Osteoblast (primary cell): Measurements from ENCODE around the gene BAG3. TPM values are rescaled to one million over a fixed set of nuclear protein-coding genes. Genes with fewer than 3 reads are reported as not detected.

Experiments used
- DNase-seq: peaks from one replicate; pipeline ENCODE4 v3.0.0; 2011; ENCODE audit warnings: low spot score, mixed read lengths; ENCODE audit not compliant: insufficient read length; ENCODE audit errors: missing footprints
- H2AFZ ChIP-seq: 2 replicates; pipeline ENCODE4 v1.6.0; 2011; ENCODE audit warnings: mild to moderate bottlenecking, low read length
- H3K27ac ChIP-seq: 2 replicates; pipeline ENCODE4 v1.5.1; 2011; ENCODE audit warnings: mild to moderate bottlenecking, low read depth, low read length, moderate library complexity
- H3K27me3 ChIP-seq: 2 replicates; pipeline ENCODE4 v1.6.0; 2012; ENCODE audit warnings: mild to moderate bottlenecking, control low read depth, inconsistent platforms, low read length, moderate library complexity; ENCODE audit not compliant: insufficient read depth
- H3K36me3 ChIP-seq: 2 replicates; pipeline ENCODE4 v1.5.1; 2011; ENCODE audit warnings: mild to moderate bottlenecking, low read length, control low read depth, moderate library complexity; ENCODE audit not compliant: insufficient read depth
- H3K4me1 ChIP-seq: 2 replicates; pipeline ENCODE4 v1.5.1; 2011; ENCODE audit warnings: mild to moderate bottlenecking, low read length, control low read depth, moderate library complexity; ENCODE audit not compliant: insufficient read depth
- H3K4me2 ChIP-seq: 2 replicates; pipeline ENCODE4 v1.6.0; 2011; ENCODE audit warnings: mild to moderate bottlenecking, low read length; ENCODE audit not compliant: insufficient read depth
- H3K4me3 ChIP-seq: fragments of 200-600 bp; sonication (generic); 3 replicates; pipeline ENCODE4 v1.5.1; 2012; ENCODE audit warnings: mild to moderate bottlenecking, low read length, inconsistent platforms; ENCODE audit not compliant: insufficient read depth
- H3K79me2 ChIP-seq: 2 replicates; pipeline ENCODE4 v1.6.0; 2012; ENCODE audit warnings: mild to moderate bottlenecking, low read length, control low read depth, inconsistent platforms; ENCODE audit not compliant: insufficient read depth
- H3K9me3 ChIP-seq: 2 replicates; pipeline ENCODE4 v1.5.1; 2011; ENCODE audit warnings: low read depth, low read length, control low read depth
- H4K20me1 ChIP-seq: 2 replicates; pipeline ENCODE4 v1.6.0; 2012; ENCODE audit warnings: mild to moderate bottlenecking, low read length, control low read depth; ENCODE audit not compliant: insufficient read depth
- total RNA-seq: library from RNA; depleted of rRNA; stranded (reverse); fragments of >200 nt; gene quantifications from 2 replicates; pipeline ENCODE4 v1.2.3, GENCODE V29; 2012
- TF ChIP-seq, protein P1 (sequence below): IDR thresholded peaks from 2 replicates; pipeline ENCODE4 v1.5.1; 2011; ENCODE audit warnings: mild to moderate bottlenecking, low read depth, low read length, moderate library complexity; ENCODE audit errors: extremely low read depth

Gene BAG3
- total RNA-seq, 1 donor = 12.7 TPM

DNA sequence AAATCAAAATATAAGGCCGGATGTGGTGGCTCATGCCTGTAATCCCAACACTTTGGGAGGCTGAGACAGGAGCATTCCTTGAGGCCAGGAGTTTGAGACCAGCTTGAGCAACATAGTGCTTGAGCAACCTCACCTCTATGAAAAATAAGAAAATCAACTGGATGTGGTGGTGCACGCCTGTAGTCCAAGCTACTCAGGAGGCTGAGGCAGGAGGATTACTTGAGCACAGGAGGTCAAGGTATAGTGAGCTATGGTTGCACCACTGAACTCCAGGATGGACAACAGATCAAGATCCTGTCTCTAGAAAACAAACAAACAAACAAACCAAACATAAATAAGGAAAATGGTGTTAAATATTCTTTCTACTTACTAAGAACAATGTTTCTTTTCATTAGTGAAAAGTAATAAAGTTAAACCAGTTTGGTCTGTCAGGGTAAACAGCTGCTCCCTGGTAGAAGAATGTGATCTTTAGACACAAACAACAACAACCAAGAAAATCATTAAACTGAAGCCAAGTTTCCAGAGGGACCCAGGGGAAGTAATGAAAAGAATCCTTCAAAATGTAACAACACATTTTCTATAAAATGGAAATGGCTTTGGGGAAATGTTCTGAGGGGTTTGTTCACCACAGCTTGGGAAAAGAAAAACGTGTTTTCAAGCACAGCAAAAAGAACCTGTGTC, 17.5 kb upstream of the BAG3 start:
- TF ChIP-seq, protein P1, sequence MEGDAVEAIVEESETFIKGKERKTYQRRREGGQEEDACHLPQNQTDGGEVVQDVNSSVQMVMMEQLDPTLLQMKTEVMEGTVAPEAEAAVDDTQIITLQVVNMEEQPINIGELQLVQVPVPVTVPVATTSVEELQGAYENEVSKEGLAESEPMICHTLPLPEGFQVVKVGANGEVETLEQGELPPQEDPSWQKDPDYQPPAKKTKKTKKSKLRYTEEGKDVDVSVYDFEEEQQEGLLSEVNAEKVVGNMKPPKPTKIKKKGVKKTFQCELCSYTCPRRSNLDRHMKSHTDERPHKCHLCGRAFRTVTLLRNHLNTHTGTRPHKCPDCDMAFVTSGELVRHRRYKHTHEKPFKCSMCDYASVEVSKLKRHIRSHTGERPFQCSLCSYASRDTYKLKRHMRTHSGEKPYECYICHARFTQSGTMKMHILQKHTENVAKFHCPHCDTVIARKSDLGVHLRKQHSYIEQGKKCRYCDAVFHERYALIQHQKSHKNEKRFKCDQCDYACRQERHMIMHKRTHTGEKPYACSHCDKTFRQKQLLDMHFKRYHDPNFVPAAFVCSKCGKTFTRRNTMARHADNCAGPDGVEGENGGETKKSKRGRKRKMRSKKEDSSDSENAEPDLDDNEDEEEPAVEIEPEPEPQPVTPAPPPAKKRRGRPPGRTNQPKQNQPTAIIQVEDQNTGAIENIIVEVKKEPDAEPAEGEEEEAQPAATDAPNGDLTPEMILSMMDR = no peak
- Histone ChIP-seq H3K79me2 (no peaks in the 10 kb centered on the region), H3K27ac (no peak overlapping the region), H3K4me2 (no peak overlapping the region), H3K27me3 (no peaks in the 10 kb centered on the region), H3K9me3 (no peaks in the 10 kb centered on the region), H3K36me3 (no peaks in the 10 kb centered on the region), H2AFZ (peak overlapping the region; percentile 29), H4K20me1 (no peaks in the 10 kb centered on the region), H3K4me3 (no peak overlapping the region), H3K4me1 (no peaks in the 10 kb centered on the region)
- no peak for DNase-seq

DNA sequence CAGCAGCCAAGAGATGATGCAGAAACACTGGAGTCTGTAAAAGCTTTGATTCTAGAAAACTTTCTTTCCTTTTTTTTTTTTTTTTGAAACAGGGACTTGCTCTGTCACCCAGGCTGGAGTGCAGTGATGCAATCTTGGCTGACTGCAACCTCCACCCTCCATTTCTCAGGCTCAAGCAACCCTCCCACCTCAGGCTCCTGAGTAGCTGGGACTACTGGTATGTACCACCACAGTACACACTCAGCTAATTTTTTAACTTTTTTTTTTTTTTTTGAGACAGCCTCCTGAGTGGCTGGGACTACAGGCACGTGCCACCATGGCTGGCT, 17.0 kb upstream of the BAG3 start:
- H3K4me1 ChIP-seq = no peaks in the 10 kb centered on the region
- no peaks in the 10 kb centered on the region for H3K9me3 ChIP-seq
- TF ChIP-seq, protein P1 = no peak
- no peaks in the 10 kb centered on the region for H3K79me2 ChIP-seq
- no peak overlapping the region for H2AFZ ChIP-seq
- H3K27ac ChIP-seq = no peak overlapping the region
- no peaks in the 10 kb centered on the region for H3K36me3 ChIP-seq
- H3K4me3 ChIP-seq = no peak overlapping the region
- H4K20me1 ChIP-seq = no peaks in the 10 kb centered on the region
- no peaks in the 10 kb centered on the region for H3K27me3 ChIP-seq
- no peak overlapping the region for H3K4me2 ChIP-seq
- DNase-seq = no peak

DNA sequence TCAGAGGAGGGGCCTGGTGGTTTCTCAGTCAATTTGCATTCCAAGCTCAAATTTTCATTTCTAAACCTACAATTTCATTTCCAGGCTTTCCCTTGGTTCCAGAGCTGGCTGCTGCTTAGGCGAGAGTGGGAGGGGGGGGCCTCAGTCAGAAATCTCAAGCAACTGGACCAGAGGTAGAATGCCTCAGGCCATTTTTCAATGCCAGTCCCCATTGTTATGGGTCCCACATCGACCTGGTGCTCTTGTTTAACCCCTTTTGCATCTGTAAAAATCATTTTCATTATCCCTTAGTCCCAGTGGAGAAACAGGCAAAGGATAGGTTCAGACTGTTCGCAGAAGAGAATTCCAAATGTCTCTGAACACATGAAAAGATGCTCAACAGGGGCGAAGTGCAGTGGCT, 13.5 kb upstream of the BAG3 start:
- H3K4me3 ChIP-seq = no peak overlapping the region
- H3K27ac ChIP-seq = no peak overlapping the region
- no peaks in the 10 kb centered on the region for H3K9me3 ChIP-seq
- H3K27me3 ChIP-seq = no peaks in the 10 kb centered on the region
- H3K4me1 ChIP-seq = no peaks in the 10 kb centered on the region
- H3K36me3 ChIP-seq = no peaks in the 10 kb centered on the region
- no peaks in the 10 kb centered on the region for H4K20me1 ChIP-seq
- no peaks in the 10 kb centered on the region for H3K79me2 ChIP-seq
- no peak for DNase-seq
- TF ChIP-seq, protein P1 = no peak
- no peak overlapping the region for H3K4me2 ChIP-seq
- no peak overlapping the region for H2AFZ ChIP-seq

DNA sequence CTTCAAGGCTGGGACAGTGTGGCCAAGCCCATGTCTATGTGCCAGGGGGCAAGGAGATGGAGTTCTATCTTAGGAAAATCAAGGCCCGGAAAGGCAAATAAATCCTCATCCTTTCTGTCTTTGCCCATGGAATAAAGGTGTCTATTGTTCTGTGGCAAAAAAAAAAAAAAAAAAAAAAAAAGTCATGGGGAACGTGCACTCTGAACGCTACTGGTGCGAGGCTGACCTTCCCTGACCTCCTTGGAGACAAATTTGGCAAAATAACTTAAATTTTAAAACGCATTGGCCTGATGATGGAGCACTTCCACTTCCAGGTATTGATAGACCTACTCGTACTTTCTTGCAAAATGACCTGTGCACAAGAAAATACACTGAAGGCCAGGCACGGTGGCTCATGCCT, 12.2 kb upstream of the BAG3 start:
- Histone ChIP-seq H3K79me2 (no peaks in the 10 kb centered on the region), H3K36me3 (no peaks in the 10 kb centered on the region), H3K4me2 (no peak overlapping the region), H2AFZ (no peak overlapping the region), H3K4me1 (peaks cover 7% of the 10 kb centered on the region), H3K9me3 (no peaks in the 10 kb centered on the region), H3K27me3 (no peaks in the 10 kb centered on the region), H3K4me3 (no peak overlapping the region), H3K27ac (no peak overlapping the region), H4K20me1 (no peaks in the 10 kb centered on the region)
- DNase-seq = no peak
- TF ChIP-seq, protein P1 = no peak
